ENCODE measurements around the gene NOL12. TPM values are rescaled to one million over a fixed set of nuclear protein-coding genes. Genes with fewer than 3 reads are reported as not detected.
A peak's percentile ranks its signal among the peaks of the same experiment; 100 is the strongest.
"Not testable (repeated sequence)": the region's sequence is repeated elsewhere in the genome, so short reads cannot be mapped to it uniquely, and the experiment has no call there.

Gene NOL12
- polyA plus RNA-seq (2013, experiment 1 of 2; ENCODE audit: insufficient read length) = 16.9 TPM
- 16.6 TPM for polyA plus RNA-seq (2013, experiment 2 of 2; ENCODE audit: insufficient read length)

- peak; percentile 85 for DNase-seq
These were observed at the start of gene NOL12 for GRCh38 chr22:37686002-37686982. TSS of gene NOL12 (plus strand) at chr22:37686343. CDS start at chr22:37686393, 50 bp downstream.

GRCh38 chr22:37636949-37637273 is 49.2 kb upstream of the NOL12 start:
- no peak for DNase-seq

- no peak for DNase-seq
These were observed 47.6 kb upstream of the NOL12 start for GRCh38 chr22:37638391-37639069.

- DNase-seq = peak; percentile 34
These were observed 46.9 kb upstream of the NOL12 start, which contains the start of gene SH3BP1 for GRCh38 chr22:37639070-37639760. TSS of gene SH3BP1 (plus strand) at chr22:37639669. CDS start at chr22:37639788, 119 bp downstream.

GRCh38 chr22:37639771-37640590 is 46.2 kb upstream of the NOL12 start:
- no peak for DNase-seq

- no peak for DNase-seq
These were observed 45.3 kb upstream of the NOL12 start for GRCh38 chr22:37640591-37641560.

GRCh38 chr22:37641561-37641949 is 44.6 kb upstream of the NOL12 start:
- no peak for DNase-seq

- DNase-seq = peak; percentile 59
These were observed 42.8 kb upstream of the NOL12 start for GRCh38 chr22:37643225-37643847.

- no peak for DNase-seq
These were observed 38.8 kb upstream of the NOL12 start for GRCh38 chr22:37647317-37647716.

GRCh38 chr22:37647928-37648327 is 38.2 kb upstream of the NOL12 start:
- DNase-seq = no peak

GRCh38 chr22:37650463-37651136 is 35.5 kb upstream of the NOL12 start:
- DNase-seq = no peak

GRCh38 chr22:37654563-37655251 is 31.4 kb upstream of the NOL12 start:
- DNase-seq = no peak

GRCh38 chr22:37655252-37655563 is 30.9 kb upstream of the NOL12 start:
- no peak for DNase-seq

- not testable (repeated sequence) for DNase-seq
These were observed 29.6 kb upstream of the NOL12 start for GRCh38 chr22:37656583-37656982.

GRCh38 chr22:37657590-37658132 is 28.5 kb upstream of the NOL12 start:
- DNase-seq = no peak

GRCh38 chr22:37658133-37659065 is 27.7 kb upstream of the NOL12 start, which contains the start of gene PDXP:
TSS of gene PDXP (plus strand) at chr22:37658723. CDS start at chr22:37658783, 60 bp downstream.
- DNase-seq = peak; percentile 100
